Karpas-422 (cell line): ENCODE measurements around the gene TPK1. TPM values are rescaled to one million over a fixed set of nuclear protein-coding genes. Genes with fewer than 3 reads are reported as not detected.
"Not testable (repeated sequence)": the region's sequence is repeated elsewhere in the genome, so short reads cannot be mapped to it uniquely, and the experiment has no call there.

Experiments
- DNase-seq: peaks from one replicate; pipeline ENCODE4 v3.0.0-alpha.2; 2015
- H2AFZ ChIP-seq: fragments of 200-600 bp; sonication (generic); 2 replicates; pipeline ENCODE4 v1.6.1; 2014; ENCODE audit warnings: antibody characterized with exemption, low read length, mixed read lengths
- H3K27ac ChIP-seq: fragments of 200-600 bp; sonication (generic); 2 replicates; pipeline ENCODE4 v1.5.1; 2014; ENCODE audit warnings: mild to moderate bottlenecking, low read length, moderate library complexity
- H3K27me3 ChIP-seq: fragments of 200-600 bp; sonication (generic); 2 replicates; pipeline ENCODE4 v1.6.1; 2014; ENCODE audit warnings: low read length, mixed read lengths
- H3K36me3 ChIP-seq: fragments of 200-600 bp; sonication (generic); 2 replicates; pipeline ENCODE4 v1.6.1; 2014; ENCODE audit warnings: low read length, mixed read lengths; ENCODE audit not compliant: insufficient read depth
- H3K4me1 ChIP-seq: fragments of 200-600 bp; sonication (generic); 2 replicates; pipeline ENCODE4 v1.6.1; 2014; ENCODE audit warnings: mild to moderate bottlenecking, low read length, mixed read lengths
- H3K4me2 ChIP-seq: fragments of 200-600 bp; sonication (generic); 2 replicates; pipeline ENCODE4 v1.6.1; 2014; ENCODE audit warnings: low read length, low read depth, mild to moderate bottlenecking; ENCODE audit not compliant: poor library complexity, severe bottlenecking
- H3K4me3 ChIP-seq: fragments of 200-600 bp; sonication (generic); 2 replicates; pipeline ENCODE4 v1.5.1; 2014; ENCODE audit warnings: mild to moderate bottlenecking, antibody characterized with exemption, low read length, mixed read lengths
- H3K79me2 ChIP-seq: fragments of 200-600 bp; sonication (generic); 2 replicates; pipeline ENCODE4 v1.6.1; 2014; ENCODE audit warnings: mild to moderate bottlenecking, low read length, mixed read lengths
- H3K9ac ChIP-seq: fragments of 200-600 bp; sonication (generic); 2 replicates; pipeline ENCODE4 v1.6.0; 2014; ENCODE audit warnings: low read length
- H3K9me2 ChIP-seq: fragments of 200-600 bp; sonication (generic), shearing (Covaris generic); replicated peaks from 2 replicates; pipeline ENCODE4 v1.6.0; 2014; ENCODE audit warnings: mild to moderate bottlenecking, low read length, moderate library complexity; ENCODE audit not compliant: insufficient read depth
- H3K9me3 ChIP-seq: fragments of 300-700, 200-600 bp; sonication (generic); 2 replicates; pipeline ENCODE4 v1.6.1; 2014; ENCODE audit warnings: low read length, mixed read lengths
- H4K20me1 ChIP-seq: fragments of 200-600 bp; sonication (generic); 2 replicates; pipeline ENCODE4 v1.6.1; 2014; ENCODE audit warnings: mild to moderate bottlenecking, antibody characterized with exemption, low read length, low read depth; ENCODE audit not compliant: insufficient read depth
- total RNA-seq: library from RNA; depleted of rRNA; stranded (reverse); fragments of >200 nt; shearing (Covaris generic); gene quantifications from 2 replicates; pipeline ENCODE4 v1.2.3, GENCODE V29; 2014; ENCODE audit warnings: low replicate concordance

TPK1 gene
- total RNA-seq, 1 experiment from 2014 or later, result 11.5 TPM

DNA sequence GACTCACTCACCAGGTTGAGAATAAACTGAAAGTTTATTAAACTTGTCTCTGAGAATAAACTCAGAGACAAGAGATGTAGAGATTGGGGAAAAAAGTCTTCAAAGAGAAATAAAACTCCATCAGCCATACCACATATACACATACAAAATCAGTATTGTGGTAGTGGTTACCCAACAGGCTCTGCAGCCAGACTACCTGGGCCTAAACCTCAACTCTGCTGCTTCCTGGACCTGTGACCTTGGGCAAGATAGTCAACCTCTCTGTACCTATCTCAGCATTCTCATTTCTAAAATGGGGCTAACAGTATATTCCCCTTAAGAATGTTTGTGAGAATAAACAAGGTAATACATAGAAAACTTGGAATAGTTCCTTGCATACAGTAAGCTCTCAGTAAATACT, 15.3 kb downstream of the TPK1 start:
- no peak overlapping the region for H3K4me2 ChIP-seq
- peaks cover 9% of the 10 kb centered on the region for H3K4me1 ChIP-seq
- H4K20me1 ChIP-seq, result no peaks in the 10 kb centered on the region
- H3K27ac ChIP-seq, result no peak overlapping the region
- H2AFZ ChIP-seq, result no peak overlapping the region
- H3K9me3 ChIP-seq, result no peaks in the 10 kb centered on the region
- H3K79me2 ChIP-seq, result no peaks in the 10 kb centered on the region
- H3K9ac ChIP-seq, result no peak overlapping the region
- H3K9me2 ChIP-seq, result no peaks in the 10 kb centered on the region
- no peak overlapping the region for H3K4me3 ChIP-seq
- no peak for DNase-seq
- no peaks in the 10 kb centered on the region for H3K36me3 ChIP-seq
- no peaks in the 10 kb centered on the region for H3K27me3 ChIP-seq

DNA sequence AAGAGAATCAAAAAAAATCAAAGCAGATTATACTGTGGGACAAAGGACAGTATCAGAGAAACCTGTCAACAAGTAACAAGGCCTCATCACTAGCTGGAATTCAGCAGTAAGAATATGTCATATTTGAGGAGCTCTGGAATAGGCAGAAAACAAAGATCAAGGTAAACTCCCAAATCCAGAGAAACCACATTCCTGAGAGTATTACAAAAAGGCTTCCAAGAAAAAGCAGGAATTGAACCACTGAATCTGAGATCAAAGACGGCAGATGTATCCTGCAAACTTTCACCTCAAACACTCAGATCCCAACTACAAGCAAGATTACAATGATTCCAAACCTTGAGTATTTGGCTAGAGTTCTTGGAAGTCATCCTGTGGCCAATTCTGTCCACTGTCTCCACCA, 16.3 kb downstream of the TPK1 start:
- Histone ChIP-seq H3K9me2 (no peaks in the 10 kb centered on the region), H3K4me3 (no peak overlapping the region), H3K27me3 (no peaks in the 10 kb centered on the region), H3K9me3 (no peaks in the 10 kb centered on the region), H3K4me1 (no peaks in the 10 kb centered on the region), H3K27ac (no peak overlapping the region), H2AFZ (no peak overlapping the region), H3K36me3 (no peaks in the 10 kb centered on the region), H4K20me1 (no peaks in the 10 kb centered on the region), H3K79me2 (no peaks in the 10 kb centered on the region), H3K9ac (no peak overlapping the region), H3K4me2 (no peak overlapping the region)
- DNase-seq, result no peak

DNA sequence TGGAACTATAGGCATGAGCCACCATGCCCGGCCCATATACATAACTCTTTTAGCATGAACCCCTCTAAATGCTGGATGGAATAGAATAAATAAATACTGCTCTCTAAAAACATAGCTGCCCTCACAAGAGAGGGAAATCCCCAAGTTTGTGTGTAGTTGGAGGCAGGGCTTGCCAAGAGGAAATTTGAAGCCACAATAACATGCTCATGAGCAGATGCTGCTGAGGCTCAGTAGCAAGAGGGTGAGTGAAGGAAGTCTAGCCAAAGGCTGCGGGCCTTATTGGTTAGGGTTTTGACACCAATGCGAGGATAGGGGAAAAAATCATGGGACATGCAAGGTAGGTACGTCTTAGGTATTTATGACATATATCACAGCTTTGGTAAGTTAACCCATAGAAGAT, 17.3 kb downstream of the TPK1 start:
- Histone ChIP-seq H3K9ac (no peak overlapping the region), H3K27me3 (no peaks in the 10 kb centered on the region), H3K79me2 (no peaks in the 10 kb centered on the region), H3K4me3 (no peak overlapping the region), H4K20me1 (no peaks in the 10 kb centered on the region), H3K4me2 (no peak overlapping the region), H3K9me2 (no peaks in the 10 kb centered on the region), H3K9me3 (no peaks in the 10 kb centered on the region), H3K36me3 (no peaks in the 10 kb centered on the region), H3K4me1 (no peaks in the 10 kb centered on the region), H3K27ac (no peak overlapping the region), H2AFZ (no peak overlapping the region)
- no peak for DNase-seq

DNA sequence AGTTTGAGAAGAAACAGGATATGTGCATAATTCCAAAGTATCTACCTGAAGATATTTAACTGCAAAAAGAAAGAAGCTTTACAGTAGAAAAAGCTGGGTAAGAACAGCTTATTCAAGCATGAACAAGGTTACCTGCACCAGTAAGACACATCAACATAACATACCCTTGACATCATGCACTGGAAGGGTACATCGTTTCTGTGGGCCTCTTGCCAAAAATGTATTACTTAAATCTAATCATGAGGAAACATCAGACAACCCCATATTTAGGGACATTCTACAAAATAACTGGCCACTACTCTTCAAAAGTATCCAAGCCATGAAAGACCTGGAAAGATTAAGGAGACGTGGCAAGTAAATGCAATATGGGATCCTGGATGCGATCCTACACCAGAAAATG, 18.9 kb downstream of the TPK1 start:
- no peak overlapping the region for H3K9ac ChIP-seq

DNA sequence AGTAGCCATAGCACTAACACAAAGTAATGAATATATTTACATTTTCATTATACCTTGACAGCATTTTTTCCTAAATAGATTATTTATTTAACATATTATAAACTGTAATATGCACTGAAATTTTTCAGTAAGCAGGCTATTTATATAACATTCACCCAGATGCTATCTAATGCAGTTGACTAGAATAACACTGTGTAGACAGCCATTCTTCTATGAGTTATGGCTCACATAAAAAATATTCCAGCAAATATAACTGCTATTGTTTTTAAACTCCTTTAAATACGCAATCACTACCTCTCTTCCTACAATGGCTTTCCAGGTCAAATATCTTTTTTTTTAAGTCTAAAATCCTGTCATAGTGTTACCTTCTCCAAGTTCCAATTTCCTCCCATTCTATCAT, 21.6 kb downstream of the TPK1 start:
- H3K4me3 ChIP-seq, result no peak overlapping the region
- no peak overlapping the region for H2AFZ ChIP-seq
- no peak for DNase-seq
- H3K79me2 ChIP-seq, result no peaks in the 10 kb centered on the region
- no peaks in the 10 kb centered on the region for H3K27me3 ChIP-seq
- H3K9me3 ChIP-seq, result no peaks in the 10 kb centered on the region
- no peaks in the 10 kb centered on the region for H4K20me1 ChIP-seq
- H3K4me1 ChIP-seq, result no peaks in the 10 kb centered on the region
- H3K4me2 ChIP-seq, result no peak overlapping the region
- no peaks in the 10 kb centered on the region for H3K36me3 ChIP-seq
- H3K9me2 ChIP-seq, result no peaks in the 10 kb centered on the region
- no peak overlapping the region for H3K27ac ChIP-seq
- no peak overlapping the region for H3K9ac ChIP-seq

More for the DNA sequence above, 18.9 kb downstream of the TPK1 start:
- Histone ChIP-seq H3K27me3 (no peaks in the 10 kb centered on the region), H2AFZ (no peak overlapping the region), H3K27ac (no peak overlapping the region), H3K9me2 (no peaks in the 10 kb centered on the region), H3K4me3 (no peak overlapping the region), H3K36me3 (no peaks in the 10 kb centered on the region), H3K4me2 (no peak overlapping the region), H4K20me1 (no peaks in the 10 kb centered on the region), H3K4me1 (no peaks in the 10 kb centered on the region), H3K79me2 (no peaks in the 10 kb centered on the region), H3K9me3 (no peaks in the 10 kb centered on the region)
- DNase-seq, result no peak

DNA sequence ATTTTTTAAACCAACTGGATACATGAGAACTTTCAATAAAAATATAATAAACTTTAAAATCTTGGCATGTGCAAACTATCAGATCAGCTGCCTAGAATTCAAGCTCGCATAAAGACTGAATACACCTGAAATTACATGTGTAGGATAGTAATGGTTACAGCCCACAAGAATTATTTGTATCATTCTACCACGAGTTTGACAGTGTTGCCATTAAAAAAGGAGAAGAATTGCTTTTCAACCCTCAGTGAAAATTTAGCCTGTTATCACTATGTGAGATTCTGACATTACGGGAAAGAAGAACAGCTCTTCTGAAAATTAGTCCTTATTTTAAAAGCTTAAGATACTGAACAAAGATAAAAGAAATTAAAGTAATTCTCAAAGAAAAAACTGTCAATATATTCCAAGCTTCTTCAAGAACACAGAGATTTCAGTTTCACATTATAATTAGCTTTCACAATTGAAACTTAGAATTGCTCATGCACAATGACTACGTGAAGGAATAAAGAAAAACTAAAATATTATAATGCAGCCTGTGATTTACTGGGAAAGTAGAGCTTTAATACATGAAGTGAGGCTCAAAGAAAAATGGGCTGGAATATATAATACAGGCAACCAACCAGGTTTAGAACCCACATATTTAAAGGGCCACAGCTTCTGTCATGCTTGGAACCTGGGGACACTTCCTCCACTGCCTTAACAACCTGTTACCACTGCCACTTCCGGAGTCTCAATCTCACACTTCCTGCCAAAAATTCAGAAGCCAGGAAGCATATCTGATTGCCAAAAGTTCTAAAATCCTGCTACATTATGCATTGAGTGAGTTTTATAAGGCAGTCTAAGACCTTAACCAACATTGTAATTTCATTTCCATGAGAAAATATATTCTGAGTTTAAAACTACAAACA, 23.2 kb downstream of the TPK1 start:
- no peaks in the 10 kb centered on the region for H3K9me2 ChIP-seq
- no peak overlapping the region for H3K27ac ChIP-seq
- no peak for DNase-seq
- H3K9ac ChIP-seq, result no peak overlapping the region
- no peak overlapping the region for H3K4me3 ChIP-seq
- H3K4me2 ChIP-seq, result no peak overlapping the region
- no peaks in the 10 kb centered on the region for H3K36me3 ChIP-seq
- H3K79me2 ChIP-seq, result no peaks in the 10 kb centered on the region
- H3K4me1 ChIP-seq, result no peaks in the 10 kb centered on the region
- no peaks in the 10 kb centered on the region for H3K9me3 ChIP-seq
- no peaks in the 10 kb centered on the region for H3K27me3 ChIP-seq
- no peaks in the 10 kb centered on the region for H4K20me1 ChIP-seq
- H2AFZ ChIP-seq, result peak overlapping the region; percentile 26; the same call in 1 of the 2 replicates

DNA sequence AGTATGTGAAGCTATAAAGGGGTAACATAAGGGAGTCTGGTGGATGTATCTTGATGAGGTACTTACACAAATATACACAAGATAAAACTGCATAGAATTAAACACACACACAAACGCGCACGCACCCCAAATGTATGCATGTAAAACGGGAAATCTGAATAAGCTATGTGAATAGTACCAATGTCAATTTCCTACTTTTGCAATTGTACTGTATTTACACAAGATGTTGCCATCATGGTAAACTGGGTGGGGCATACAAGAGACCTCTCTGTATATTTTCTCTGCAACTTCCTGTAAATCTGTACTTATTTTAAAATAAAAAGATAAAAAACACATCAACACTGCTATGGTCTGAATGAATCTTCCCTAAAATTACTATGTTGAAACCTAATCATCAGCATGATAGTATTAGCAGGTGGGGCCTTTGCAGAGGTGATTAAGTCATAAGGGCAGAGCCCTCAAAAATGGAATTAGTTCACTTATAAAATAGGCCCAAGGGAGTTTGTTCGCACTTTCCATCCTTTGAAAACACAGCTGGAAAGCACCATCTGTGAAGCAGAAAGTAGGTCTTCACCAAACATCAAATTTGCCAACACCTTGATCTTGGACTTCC, 30.1 kb downstream of the TPK1 start:
- H3K4me2 ChIP-seq, result no peak overlapping the region
- no peaks in the 10 kb centered on the region for H3K27me3 ChIP-seq
- no peaks in the 10 kb centered on the region for H3K9me2 ChIP-seq
- no peaks in the 10 kb centered on the region for H3K4me1 ChIP-seq
- H3K9ac ChIP-seq, result no peak overlapping the region
- H3K36me3 ChIP-seq, result no peaks in the 10 kb centered on the region
- no peak overlapping the region for H2AFZ ChIP-seq
- H3K27ac ChIP-seq, result no peak overlapping the region
- H3K4me3 ChIP-seq, result no peak overlapping the region
- no peaks in the 10 kb centered on the region for H3K9me3 ChIP-seq
- H3K79me2 ChIP-seq, result no peaks in the 10 kb centered on the region
- DNase-seq, result no peak
- no peaks in the 10 kb centered on the region for H4K20me1 ChIP-seq

DNA sequence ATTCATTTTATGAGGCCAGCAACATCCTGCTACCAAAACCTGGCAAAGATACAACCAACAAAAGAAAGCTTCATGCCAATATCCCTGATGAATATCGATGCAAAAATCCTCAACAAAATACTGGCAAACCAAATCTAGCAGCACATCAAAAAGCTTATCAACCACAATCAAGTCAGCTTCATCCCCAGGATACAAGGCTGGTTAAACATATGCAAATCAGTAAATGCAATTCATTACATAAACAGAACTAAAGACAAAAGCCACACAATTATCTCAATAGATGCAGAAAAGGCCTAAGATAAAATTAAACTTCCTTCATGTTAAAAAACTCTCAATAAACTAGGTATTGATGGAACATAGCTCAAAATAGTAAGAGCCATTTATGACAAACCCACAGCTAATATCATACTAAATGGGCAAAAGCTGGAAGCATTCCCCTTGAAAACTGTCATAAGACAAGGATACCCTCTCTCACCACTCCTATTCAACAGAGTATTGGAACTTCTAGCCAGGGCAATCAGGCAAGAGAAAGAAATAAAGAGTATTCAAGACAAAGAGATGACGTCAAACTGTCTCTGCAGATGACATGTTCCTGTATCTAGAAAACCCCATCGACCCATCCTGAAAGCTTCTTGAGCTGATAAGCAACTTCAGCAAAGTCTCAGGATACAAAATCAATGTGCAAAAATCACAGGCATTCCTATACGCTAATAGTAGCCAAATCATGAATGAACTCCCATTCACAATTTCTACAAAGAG, 35.0 kb downstream of the TPK1 start:
- H3K9ac ChIP-seq, H2AFZ ChIP-seq, H3K27me3 ChIP-seq, H3K4me2 ChIP-seq, H3K9me3 ChIP-seq, H3K79me2 ChIP-seq, H4K20me1 ChIP-seq, H3K4me1 ChIP-seq, H3K9me2 ChIP-seq, H3K36me3 ChIP-seq, H3K27ac ChIP-seq, DNase-seq, H3K4me3 ChIP-seq: not testable (repeated sequence)
